Measurements from ENCODE around the gene RMND5B.

- no peak for TF ChIP-seq NR2F2 (IDR thresholded peaks at IDR 0.05)
- TF ChIP-seq CTCF (IDR thresholded peaks at IDR 0.05; ENCODE audit: low read depth, low read length, missing input control) = no peak
- no peak for TF ChIP-seq TAF1 (conservative IDR thresholded peaks at IDR 0.05)
- no peak for TF ChIP-seq MAX (IDR thresholded peaks at IDR 0.05)
- no peak for TF ChIP-seq EGR1 (IDR thresholded peaks at IDR 0.05; ENCODE audit: low read depth in 2 of 2)
- no peak for TF ChIP-seq SP1 (IDR thresholded peaks at IDR 0.05)
- no peak for TF ChIP-seq JUND (IDR thresholded peaks at IDR 0.05)
- no peak for TF ChIP-seq FOXA1 (IDR thresholded peaks at IDR 0.05)
- TF ChIP-seq RAD21 (IDR thresholded peaks at IDR 0.05) = no peak
- no peak for TF ChIP-seq YY1 (IDR thresholded peaks at IDR 0.05)
- TF ChIP-seq REST (IDR thresholded peaks at IDR 0.05) = no peak
- TF ChIP-seq ZBTB33 (IDR thresholded peaks at IDR 0.05) = no peak
- no peak for TF ChIP-seq GABPA (IDR thresholded peaks at IDR 0.05 in 1 of 2, conservative IDR thresholded peaks at IDR 0.05 in 1 of 2)
Observed at GRCh38 chr5:178160176-178160575, 29.4 kb downstream of the RMND5B start.

Data from liver (tissue), 3 donors.